Fibroblast of upper back skin (primary cell): ENCODE measurements around the gene KIF1A.

Experiments
- DNase-seq: peaks from one replicate; pipeline ENCODE4 v3.0.0-alpha.2; 2013

KIF1A gene

DNA sequence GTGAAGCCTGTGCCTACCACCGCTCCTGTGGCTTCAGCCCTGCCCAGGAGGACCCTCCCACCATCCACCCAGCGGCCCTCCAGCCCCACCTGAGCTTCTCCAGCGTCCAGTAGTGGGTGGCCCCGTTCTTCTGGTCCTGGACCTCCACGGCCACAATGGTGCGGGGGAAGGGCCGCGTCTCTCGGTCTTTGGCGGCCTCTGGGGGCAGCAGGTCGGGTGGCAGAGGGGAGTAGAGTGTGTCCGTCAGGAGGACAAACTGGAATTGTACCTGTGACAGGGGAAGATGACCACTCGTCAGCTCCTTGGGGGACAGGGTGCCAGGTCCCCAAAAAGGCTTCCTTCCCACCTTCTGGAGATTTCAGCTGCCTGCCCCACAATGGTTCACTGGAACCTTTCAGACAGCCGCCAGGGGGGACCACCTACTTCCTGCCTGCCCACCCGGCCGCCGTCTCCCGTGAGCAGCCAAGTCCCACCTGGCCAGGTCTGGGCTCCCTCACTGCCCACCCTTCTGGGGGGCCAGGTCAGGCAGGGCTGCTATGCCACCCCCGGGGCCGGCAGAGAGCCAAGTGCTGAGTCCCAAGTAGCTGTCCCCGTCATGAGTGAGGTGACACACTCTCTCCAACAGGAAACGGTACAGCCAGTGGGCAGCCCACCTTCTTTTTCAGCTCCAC lies 59.3 kb downstream of the KIF1A start:
- no peak for DNase-seq

DNA sequence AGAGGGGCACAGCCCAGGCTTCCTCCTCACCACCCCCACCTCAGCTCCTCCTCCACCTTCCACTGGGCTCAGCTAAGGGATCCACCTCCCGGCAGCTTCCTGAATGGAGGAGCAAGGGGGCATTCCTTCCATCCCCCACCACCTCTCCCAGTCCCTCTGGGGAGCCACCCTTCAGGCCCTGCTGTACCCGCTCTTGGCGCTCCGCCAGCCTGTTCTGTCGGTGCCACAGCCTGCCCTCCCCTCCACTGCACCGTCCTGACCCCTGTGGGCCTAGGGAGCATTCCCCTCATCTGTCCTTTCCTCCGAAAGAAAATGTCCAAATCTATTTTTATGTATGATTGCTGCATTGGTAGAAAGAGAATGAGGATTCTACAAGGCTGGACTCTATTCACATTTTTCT lies 59.9 kb downstream of the KIF1A start:
- DNase-seq = no peak

DNA sequence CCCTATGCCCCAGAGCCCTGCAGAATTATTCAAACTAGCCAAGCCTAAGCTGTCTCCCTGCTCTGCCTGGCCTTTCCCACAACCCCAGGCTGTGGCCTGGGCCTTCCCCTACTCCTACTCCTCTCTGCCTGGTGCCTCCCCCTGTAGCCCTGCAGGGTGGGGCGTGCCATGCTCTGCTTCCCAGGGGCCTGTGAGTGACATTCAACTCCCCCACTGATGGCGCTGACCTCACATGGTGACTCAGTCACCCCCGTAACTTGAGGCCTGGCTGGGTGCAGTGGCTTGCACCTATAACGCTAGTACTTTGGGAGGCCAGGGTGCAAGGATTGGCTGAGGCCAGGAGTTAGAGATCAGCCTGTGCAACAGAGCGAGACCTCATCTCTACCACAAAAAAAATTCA lies 60.6 kb downstream of the KIF1A start:
- no peak for DNase-seq

DNA sequence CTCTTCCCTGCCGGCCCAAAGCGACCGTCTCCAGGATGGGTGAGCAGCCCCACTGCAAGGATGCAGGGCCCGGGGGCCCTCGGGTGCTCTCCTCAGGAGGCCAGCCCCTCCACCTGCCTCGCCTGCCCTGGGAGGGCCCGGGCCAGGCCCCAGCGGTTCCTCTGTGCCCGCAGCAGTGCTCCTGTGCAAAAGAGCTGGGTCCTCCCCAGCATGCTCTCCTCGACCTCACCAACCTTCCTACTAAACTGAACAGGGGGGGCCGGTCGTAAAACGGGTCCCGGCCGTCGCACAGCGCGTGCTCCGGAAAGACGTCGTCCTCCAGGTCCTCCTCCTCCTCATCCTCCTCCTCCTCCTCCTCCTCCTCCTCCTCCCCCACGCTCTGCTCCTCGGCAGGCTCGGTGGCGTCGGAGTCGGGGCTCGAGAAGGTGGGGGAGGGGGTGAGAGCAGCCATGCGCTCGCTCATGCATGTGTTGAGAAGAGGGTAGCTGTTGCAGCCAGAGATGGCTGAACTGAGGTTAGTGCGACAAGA lies 62.9 kb downstream of the KIF1A start:
- no peak for DNase-seq

DNA sequence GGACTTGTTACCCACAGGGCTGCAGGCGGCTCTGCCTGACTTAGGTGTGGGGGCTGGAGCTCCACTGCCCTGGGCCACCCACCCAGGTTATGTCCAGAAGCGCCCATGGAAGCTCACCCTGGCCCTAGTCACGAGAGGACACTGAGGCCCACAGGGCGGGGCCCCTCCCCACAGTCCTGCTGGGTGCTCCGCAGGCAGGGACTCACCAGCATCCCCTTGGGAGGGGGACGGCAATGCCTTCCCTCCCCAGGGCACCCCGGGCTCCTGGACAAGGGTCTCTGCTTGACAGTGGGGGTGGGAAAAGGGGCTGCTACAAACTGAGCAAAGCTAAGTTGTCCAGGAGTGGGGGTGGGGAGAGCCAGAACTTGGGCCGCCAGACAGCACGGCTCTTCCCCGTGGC lies 67.8 kb downstream of the KIF1A start:
- DNase-seq = no peak

DNA sequence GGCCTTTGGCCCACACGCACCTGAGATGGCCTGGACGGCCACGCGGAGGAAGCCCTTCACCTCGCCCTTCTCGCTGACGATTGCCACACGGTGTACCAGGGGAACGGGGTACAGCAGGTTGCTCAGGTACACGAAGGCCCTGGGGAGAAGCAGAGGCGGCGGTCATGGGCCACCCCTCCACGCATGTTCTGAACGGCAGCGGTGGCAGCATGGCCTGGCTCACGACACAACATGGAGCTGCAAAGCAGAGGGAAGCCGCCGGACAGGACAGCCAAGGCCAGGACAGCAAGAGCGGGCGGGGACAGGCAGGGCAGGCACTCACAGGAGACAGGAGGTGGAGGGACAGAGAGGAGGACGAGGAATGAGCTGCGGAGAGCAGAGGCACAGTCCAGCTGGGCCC lies 69.6 kb downstream of the KIF1A start:
- DNase-seq = no peak

DNA sequence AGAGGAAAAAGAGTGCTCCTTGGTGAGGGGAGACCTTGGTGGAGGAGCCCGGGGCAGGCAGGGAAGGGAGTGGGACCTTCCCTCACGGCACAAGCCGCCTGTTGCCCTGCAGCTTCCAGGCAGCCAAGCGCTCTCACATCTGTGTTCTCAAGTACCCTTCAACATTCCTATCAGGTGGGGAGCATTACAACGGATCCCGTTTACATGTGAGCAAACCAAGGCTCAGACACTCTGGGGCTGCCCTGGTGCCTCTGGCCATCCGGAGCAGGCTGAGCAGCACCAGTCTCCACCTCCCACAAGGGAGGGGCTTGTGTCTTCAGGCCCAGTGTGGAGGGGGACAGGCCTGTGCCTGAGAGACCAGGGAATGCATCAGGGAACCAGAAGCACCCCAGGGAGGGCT lies 70.5 kb downstream of the KIF1A start:
- DNase-seq = no peak

DNA sequence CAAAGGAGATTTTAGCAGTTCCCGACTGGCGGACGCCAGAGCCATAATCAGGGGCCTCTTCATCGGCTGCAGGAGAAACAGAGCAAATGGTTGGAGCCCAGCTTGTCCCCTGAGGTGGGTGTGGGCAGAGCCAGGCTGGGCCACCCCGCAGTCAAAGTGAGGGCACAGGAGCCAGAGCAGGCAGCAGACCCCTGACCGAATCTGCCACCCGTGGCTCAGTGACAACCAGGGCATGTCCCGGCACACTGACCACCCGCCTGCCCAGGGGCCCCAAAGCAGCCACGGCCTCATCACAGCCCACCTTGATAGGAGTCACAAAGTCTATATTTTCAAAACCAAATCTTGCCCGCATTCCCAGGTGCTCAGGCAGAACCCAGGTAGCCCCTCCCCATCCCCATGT lies 72.8 kb downstream of the KIF1A start:
- DNase-seq = no peak

DNA sequence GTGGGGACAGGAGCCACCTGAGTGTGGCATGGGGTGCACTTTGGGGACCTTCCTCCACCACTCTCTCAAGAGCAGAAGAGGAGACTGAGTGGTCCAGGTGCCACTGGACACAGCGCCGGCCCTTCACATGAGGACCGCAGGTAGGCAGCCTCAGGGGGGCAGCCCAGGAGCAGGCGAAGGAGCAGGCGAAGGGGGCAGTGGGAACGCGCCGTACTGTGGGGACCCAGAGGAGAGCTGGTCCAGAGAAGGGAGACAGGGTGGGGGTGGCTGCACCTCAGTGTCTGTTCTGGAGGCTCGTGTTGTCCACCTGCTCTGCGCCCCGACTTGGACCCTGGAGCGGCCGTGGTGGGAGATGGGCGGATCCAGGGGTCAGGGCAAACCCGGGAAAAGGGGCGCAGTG lies 73.3 kb downstream of the KIF1A start:
- DNase-seq = no peak

DNA sequence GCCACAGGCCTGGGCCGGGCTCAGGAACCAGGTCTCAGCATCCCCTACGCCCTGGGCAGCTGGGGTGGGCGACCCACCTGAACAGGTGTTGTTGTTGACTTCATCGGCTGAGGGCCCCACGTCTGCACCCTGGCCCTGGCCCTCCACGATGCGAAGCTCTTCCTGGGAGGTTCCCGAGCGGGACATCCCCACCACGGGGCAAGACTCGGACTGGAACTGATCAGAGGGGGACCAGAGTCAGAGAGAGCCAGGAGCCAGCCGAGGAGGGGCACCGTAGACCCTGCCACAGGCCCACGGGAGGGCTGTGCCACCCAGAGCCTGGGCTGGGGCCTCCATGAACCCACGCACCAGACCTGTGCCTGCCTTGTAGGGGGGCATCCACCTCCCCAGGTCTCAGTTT lies 74.1 kb downstream of the KIF1A start:
- DNase-seq = no peak

DNA sequence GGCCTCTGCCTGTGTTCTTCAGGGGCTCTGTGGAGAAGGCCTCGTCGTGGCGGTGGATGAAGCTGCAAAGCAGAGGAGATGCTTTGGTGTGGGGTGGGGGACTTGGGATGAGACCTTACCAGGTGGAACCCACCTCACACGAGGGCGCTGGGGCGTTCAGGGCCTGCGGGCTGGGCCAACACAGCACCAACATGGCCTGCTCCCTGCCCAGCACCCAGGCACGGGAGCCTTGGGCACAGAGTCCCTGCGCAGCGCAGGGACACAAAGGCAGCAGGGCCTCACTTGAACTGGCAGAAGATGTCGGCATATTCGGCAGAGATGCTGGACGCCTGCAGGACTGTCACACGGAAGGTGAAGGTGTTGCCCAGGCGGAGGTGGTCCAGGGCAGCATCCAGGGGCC lies 74.6 kb downstream of the KIF1A start:
- DNase-seq = no peak

DNA sequence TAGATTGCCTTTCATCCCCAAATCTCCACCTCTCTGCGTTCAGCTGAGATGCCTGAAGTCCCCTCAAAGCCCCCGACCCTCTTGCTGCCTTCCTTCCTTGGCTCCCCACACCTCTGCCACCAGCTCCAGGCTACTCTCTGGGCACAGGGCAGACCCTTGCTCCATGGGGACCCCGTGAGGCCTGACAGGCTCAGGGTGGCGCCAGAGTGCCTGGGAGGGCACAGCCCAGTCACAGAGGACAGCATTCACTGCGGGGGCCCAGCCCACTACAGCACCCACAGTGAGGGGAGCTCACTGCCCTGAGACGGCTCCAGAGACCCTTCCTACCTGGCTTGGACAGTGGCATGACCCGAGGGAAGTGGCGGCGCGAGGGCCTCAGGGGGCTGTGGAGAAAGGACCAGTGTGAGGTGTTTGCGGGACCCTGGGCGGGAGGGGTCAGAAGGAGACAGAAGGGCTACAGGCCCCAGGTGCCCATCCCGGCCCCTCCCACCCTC lies 77.4 kb downstream of the KIF1A start:
- no peak for DNase-seq

DNA sequence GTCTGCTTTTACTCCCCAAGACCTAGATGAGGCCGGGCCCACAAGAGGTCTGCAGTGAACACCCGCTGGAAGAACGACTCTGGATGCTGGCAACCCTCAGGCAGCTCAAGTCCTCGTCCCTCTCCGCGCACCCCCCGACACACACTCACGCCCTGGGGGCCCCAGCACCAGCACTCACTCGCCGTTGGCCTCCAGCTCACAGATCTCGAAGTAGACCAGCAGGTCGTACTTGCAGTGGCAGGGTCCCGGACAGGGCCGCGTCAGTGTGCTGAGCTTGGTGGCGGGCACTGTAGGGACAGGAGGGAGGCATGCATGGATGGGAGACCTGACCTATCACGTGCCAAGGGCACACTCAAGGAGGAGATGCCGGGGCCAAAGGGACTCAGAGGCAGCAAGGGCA lies 78.9 kb downstream of the KIF1A start:
- no peak for DNase-seq

DNA sequence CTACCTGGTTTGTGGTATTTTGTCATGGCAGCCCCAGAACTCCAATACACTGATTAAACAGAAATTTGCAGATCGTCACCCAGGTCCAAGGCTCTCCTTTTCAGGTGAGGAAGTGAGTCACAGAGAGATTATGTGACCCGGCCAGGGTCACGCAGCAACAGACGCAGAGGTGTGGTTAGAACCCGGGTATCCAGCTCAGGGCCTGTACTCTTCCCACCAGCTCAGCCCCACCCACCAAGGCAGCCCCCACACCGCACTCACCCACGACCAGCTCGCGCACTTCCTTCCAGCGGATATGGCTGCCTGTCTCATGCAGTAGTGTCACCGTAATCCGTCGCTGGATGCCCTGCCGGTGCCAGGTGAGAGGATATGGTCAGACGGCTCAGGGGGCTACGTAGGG lies 80.2 kb downstream of the KIF1A start:
- DNase-seq = no peak

DNA sequence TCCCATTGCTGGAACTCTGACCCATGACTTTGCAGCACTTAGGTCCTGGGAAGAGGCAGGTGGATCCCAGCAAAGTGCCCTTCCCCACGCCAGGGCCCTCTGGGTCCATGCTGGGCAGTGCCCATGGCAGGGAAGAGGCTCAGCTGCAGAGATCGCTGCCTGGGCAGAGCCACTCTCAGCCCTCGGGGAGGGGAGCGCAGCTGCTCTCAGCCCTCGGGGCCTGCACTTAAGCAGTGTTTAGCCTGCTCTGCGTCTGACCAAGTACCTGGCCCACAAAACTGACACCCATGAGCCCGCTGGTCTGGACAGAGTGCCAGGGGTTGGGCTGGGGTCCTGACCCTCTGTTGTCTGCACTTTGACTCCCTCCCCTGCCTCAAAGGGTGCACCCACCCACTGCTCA lies 82.1 kb downstream of the KIF1A start:
- no peak for DNase-seq

DNA sequence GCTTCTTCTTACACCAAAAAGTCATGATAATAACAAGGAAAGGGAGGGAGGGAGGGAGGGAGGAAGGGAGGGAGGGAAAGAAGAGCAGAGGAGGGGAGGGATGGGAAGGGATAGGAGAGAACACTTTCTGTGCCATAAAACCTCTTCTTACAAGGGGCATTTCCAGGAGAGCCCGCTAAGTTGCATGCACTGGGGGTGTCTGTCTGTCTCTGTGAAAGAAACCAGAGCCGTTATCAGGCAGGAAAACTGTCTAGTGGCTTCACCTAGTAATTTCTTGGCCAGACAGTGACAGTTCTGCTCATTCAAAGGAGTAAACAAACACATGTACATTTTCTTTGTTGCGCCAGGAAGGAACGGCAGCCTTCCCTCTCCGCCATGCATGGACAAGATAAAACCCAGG lies 82.5 kb downstream of the KIF1A start:
- DNase-seq = no peak

DNA sequence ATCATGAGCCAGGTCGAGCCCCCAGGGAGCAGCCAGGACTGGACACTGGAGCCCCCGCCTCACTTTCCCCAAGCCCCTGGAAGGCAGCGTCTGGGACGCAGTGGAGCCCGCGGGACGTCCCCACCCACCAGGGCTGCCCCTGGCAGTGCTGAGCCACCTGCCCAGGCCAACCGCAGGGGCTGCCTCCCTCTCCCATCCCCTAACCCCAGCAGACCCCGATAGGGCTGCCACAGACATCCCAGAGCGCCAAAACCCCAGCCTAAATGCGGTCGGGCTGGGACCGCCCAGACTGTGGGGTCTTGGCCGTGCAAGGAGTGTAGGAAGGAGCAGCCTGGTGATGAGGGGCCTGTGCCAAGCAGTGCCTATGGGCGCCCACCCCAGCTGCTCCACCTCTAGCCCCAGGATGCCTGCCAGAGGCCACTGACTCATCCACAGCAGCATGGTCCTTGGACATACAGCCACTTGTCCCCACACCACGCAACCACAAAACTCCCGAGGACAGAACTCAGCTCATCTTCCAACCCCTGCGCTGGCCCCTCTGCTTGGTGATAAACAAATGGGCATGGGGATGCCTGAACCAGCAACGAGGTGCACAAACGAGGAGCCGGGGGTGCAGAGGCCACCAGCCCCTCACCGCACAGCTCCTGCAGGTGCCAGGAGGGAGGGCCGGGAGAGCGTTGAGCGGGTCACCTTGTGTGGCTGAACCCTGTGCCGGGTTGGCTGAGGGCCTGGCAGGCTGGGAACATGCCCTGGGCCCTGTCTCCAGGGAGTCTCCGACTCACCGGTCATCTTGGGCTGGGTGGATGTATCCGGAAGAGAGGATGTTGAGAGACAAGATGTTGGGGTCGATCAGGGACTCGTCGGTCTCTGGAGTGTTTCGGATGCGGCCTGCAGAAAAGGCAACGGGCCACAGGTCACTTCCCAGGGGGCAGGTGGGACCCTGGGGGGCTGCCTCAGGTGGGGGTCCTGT lies 83.5 kb downstream of the KIF1A start:
- DNase-seq = no peak

DNA sequence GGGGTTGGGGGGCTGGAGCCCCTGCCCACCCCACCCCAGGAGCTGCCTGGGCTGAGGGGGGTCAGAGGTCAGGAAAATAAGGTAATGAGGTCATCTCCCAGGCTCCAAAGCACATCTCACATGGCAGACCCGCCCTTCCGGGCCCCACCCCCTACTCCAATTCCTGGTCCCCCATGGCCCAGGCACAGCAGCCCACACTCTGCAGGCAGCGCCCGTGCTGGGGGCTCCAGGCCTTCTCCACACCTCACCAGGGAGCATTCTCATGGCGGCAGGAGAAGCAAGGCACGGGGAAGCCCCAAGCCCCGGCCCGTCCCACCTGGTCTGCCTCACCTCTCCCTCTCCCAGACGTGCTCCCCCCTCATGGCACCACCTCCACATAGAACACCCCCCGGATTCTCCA lies 84.5 kb downstream of the KIF1A start:
- no peak for DNase-seq

DNA sequence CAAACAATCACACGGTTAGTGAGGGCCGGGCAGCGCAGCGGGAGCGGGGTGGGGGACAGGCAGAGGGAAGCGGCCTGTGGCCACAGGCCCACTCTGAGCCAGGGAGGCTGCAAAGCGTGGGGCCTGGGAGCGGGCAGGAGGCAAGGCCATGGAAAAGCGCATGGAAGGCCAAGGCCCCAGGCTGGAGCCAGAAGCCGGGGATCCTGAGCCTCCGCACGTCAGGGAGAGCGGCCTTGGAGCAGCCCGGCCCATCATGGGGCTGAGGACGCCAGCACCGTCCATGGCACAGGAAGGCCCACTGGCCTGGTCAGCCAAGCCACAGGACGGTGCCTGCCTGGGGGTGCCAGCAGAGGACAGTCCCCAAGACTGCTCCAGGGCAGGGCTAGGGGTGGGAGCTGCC lies 85.3 kb downstream of the KIF1A start:
- DNase-seq = no peak

DNA sequence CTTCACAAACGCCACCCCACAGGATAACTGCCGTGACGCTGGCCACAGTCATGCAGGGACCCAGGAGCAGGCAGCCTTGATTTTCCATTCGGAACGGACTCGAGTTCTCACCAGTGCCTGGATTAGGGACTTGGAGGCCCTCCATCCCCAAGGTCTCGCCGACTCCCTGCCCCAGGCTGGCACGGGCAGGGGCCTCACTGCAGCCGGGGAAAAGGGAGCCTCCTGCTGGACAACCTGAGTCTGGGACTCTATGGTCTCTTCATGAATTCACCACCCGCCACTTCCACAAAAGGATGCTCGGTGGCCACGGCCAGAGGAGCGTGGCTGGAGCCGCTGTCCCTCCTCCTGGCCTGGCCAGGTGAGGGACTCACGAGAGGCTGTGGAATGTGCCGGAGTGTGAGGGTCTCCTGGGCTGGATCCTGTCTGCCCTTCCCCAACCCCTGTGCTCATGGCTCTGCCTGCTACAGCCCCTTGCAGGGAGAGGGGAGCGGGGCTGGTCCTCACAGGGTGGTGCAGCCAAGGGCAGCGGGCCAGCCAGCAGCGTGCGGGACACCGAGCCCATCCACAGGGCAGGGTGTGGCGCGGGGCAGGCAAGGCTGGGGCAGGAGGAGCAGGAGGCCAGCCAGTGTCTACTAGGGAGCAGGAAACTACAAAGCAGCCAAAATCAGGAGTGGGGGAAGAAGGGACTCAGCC lies 86.1 kb downstream of the KIF1A start:
- no peak for DNase-seq

DNA sequence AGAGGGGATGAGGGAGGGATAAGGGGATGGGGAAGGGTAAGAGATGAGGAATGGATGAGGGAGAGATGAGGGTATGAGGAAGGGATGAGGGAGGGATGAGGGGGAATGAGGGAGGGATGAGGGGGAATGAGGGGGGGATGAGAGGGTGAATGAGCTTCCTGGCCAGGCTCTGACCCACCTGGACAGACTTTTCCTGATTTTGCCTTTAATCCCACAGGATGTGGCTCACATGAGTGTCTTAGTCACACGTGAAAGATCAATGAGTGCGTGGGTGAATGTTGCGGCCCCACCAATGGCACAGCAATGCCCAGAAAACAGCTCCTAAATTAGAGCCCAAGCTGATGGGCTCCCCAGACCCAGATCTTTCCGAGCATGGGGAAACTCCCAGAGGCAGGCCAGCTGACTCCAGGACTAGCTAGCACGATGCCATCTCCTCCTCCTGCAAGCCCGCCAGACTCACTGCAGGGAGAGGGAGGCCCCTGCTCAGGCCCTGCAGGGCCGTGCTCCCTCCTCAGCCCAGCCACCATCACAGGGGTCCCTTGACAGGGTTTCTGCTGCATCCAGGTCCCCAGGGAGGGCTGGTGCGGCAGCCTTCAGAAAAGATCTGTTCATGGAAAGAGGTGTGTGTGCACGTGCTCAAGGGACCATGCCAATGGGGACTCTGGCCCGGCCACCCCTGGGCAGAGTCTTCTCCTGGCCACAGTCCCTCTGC lies 87.0 kb downstream of the KIF1A start:
- DNase-seq = no peak

DNA sequence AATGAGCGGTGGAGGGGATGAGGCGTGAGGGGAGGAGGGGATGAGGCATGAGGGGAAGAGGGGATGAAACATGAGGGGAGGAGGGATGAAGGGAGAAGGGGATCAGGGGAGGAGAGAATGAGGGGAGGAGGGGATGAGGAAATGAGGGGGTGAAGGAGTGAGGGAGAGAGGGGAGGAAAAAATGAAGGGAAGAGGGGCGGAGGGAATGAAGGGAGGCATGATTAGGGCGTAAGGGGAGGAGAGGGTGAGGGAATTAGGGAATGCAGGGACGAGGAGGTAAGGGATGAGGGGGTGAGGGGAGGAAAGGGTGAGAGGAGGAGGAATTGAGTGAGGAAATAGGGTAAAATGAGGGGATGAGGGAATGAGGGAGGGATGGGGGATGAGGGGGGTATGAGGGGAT lies 87.8 kb downstream of the KIF1A start:
- no peak for DNase-seq

DNA sequence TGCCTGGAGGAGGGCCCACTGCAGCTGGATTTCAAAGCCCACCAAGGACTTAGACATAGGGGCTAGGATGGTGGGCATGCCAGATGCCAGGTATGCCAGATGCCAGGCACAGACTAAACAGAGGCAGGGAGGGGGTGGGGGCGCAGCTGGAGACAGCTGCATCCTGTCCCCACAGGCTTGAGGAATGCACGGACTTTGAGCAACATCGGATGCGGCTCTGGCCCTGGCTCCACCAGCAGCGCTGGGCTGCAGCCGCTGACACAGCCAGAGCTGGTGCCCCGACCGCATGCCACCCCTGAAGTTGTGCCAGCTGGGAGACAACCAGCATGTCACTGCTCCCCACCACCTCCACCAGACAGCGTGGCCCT lies 88.9 kb downstream of the KIF1A start:
- no peak for DNase-seq
